GM12878 (cell line): Measurements from ENCODE around the gene MCRIP2. TPM values are rescaled to one million over a fixed set of nuclear protein-coding genes. Genes with fewer than 3 reads are reported as not detected.

Experiments used
- ATAC-seq: fragments of 200-7000 bp; cut with Tn5 transposase; 3 replicates; pipeline ENCODE4 v1.9.1; 2020; ENCODE audit warnings: mild to moderate bottlenecking, moderate library complexity
- BruUV-seq: library from RNA; stranded (reverse); fragments of 400-500 nt; replicated peaks from 2 replicates; lab custom pipeline; 2021; lab: Mats Ljungman, UMichigan
- CTCF ChIA-PET: fragments of 300-600 bp; sonication (Branson Sonifier 250); formaldehyde crosslinking; extraction: SDS; loops from one replicate; lab custom pipeline; 2021; ENCODE audit warnings: inconsistent platforms; lab: Yijun Ruan, JAX
- POLR2A ChIA-PET: fragments of 350-600 bp; formaldehyde crosslinking; extraction: SDS; loops from one replicate; lab custom pipeline; 2021; ENCODE audit warnings: inconsistent platforms; lab: Charles Lee
- RAD21 ChIA-PET: fragments of 300-600 bp; sonication (Branson Sonifier 250); formaldehyde crosslinking; loops from one replicate; lab custom pipeline; 2023; ENCODE audit warnings: antibody characterized with exemption; ENCODE audit not compliant: unreplicated experiment; lab: Charles Lee
- SMC1A ChIA-PET: fragments of 300-600 bp; sonication (Branson Sonifier 250); formaldehyde crosslinking; loops from one replicate; lab custom pipeline; 2023; ENCODE audit not compliant: unreplicated experiment, uncharacterized antibody; lab: Charles Lee
- DNase-seq: peaks from one replicate; pipeline ENCODE4 v3.0.0-alpha.2; 2011; ENCODE audit warnings: low read depth, low spot score
- FAIRE-seq: peaks from 3 replicates; lab custom pipeline; 2011; peaks lifted over from hg19 to GRCh38; lab: Jason Lieb, UNC
- H2AFZ ChIP-seq: 2 replicates; pipeline ENCODE4 v1.6.0; 2011; ENCODE audit warnings: low read depth, low read length, control low read depth; ENCODE audit not compliant: control insufficient read depth
- H3K27ac ChIP-seq: 2 replicates; pipeline ENCODE4 v1.5.1; 2011; ENCODE audit warnings: control low read depth; ENCODE audit not compliant: control insufficient read depth, insufficient read depth
- H3K27me3 ChIP-seq, 2 experiments: replicated peaks in 1 of 2; 2 replicates each; pipeline versions ENCODE4 v1.6.0 to v1.6.1; 2011; ENCODE audit warnings: low read length in 1 of 2; ENCODE audit not compliant: control insufficient read depth in 2 of 2, insufficient read depth in 2 of 2
- H3K36me3 ChIP-seq, 2 experiments: 2 replicates each; pipeline ENCODE4 v1.5.1; 2011; ENCODE audit warnings: low read length in 1 of 2; ENCODE audit not compliant: control insufficient read depth in 2 of 2, insufficient read depth in 2 of 2
- H3K4me1 ChIP-seq: 2 replicates; pipeline ENCODE4 v1.6.1; 2011; ENCODE audit warnings: mild to moderate bottlenecking, low read length, moderate library complexity, mixed read lengths; ENCODE audit not compliant: control insufficient read depth, insufficient read depth
- H3K4me2 ChIP-seq: 2 replicates; pipeline ENCODE4 v1.6.0; 2011; ENCODE audit warnings: control low read depth; ENCODE audit not compliant: control insufficient read depth, insufficient read depth
- H3K4me3 ChIP-seq: fragments of 200-600 bp; sonication (generic); 2 replicates; pipeline ENCODE4 v1.5.1; 2016
- H3K79me2 ChIP-seq: 2 replicates; pipeline ENCODE4 v1.6.0; 2011; ENCODE audit warnings: low read length; ENCODE audit not compliant: control insufficient read depth, insufficient read depth
- H3K9ac ChIP-seq: 2 replicates; pipeline ENCODE4 v1.8.0; 2011; ENCODE audit warnings: low read length, control low read depth, mixed read lengths; ENCODE audit not compliant: control insufficient read depth, insufficient read depth
- H3K9me3 ChIP-seq: replicated peaks from 3 replicates; pipeline ENCODE4 v1.5.1; 2011; ENCODE audit warnings: mild to moderate bottlenecking, low read length; ENCODE audit not compliant: control insufficient read depth, insufficient read depth
- H4K20me1 ChIP-seq: 2 replicates; pipeline ENCODE4 v1.6.0; 2011; ENCODE audit not compliant: control insufficient read depth, insufficient read depth
- CUX1 ChIP-seq: IDR thresholded peaks from 2 replicates; pipeline ENCODE4 v1.6.1; 2012; ENCODE audit warnings: improper control_type of control experiment, low read depth, low read length; ENCODE audit not compliant: insufficient replicate concordance
- GATAD2B ChIP-seq: fragments of 450-650 bp; conservative IDR thresholded peaks from 2 replicates; pipeline ENCODE4 v1.6.1; 2017; ENCODE audit warnings: low read depth, mild to moderate bottlenecking, moderate library complexity
- HSF1 ChIP-seq: fragments of 150-350 bp; IDR thresholded peaks from 2 replicates; pipeline ENCODE4 v1.6.1; 2014; ENCODE audit warnings: mild to moderate bottlenecking, low read depth, low read length
- KAT2A ChIP-seq: conservative IDR thresholded peaks from 2 replicates; pipeline ENCODE4 v1.6.1; 2011; ENCODE audit warnings: low read depth, low read length; ENCODE audit not compliant: control insufficient read depth
- NFIC ChIP-seq: IDR thresholded peaks from 2 replicates; pipeline ENCODE4 v1.6.1; 2012; ENCODE audit warnings: low read depth, mild to moderate bottlenecking, inconsistent platforms, low read length, moderate library complexity
- PAX8 ChIP-seq: fragments of 450-650 bp; IDR thresholded peaks from 2 replicates; pipeline ENCODE4 v1.6.1; 2017; ENCODE audit warnings: mild to moderate bottlenecking, moderate library complexity
- RBBP5 ChIP-seq: fragments of 200-600 bp; sonication (generic); conservative IDR thresholded peaks from 2 replicates; pipeline ENCODE4 v1.6.1; 2016
- RUNX3 ChIP-seq: IDR thresholded peaks from 2 replicates; pipeline ENCODE4 v1.6.1; 2012; ENCODE audit warnings: low read length, inconsistent platforms
- SRF ChIP-seq, 2 experiments: IDR thresholded peaks; 2 replicates each; pipeline ENCODE4 v1.6.1; 2011; ENCODE audit warnings: low read depth in 2 of 2, low read length in 2 of 2, mild to moderate bottlenecking in 1 of 2, moderate library complexity in 1 of 2
- TCF3 ChIP-seq: IDR thresholded peaks from 2 replicates; pipeline ENCODE4 v1.6.1; 2012; ENCODE audit warnings: low read depth, mild to moderate bottlenecking, low read length, borderline replicate concordance; ENCODE audit not compliant: insufficient read depth
- ZBED1 ChIP-seq: IDR thresholded peaks from 2 replicates; pipeline ENCODE4 v1.6.1; 2016; ENCODE audit warnings: borderline replicate concordance
- ZNF217 ChIP-seq: fragments of 450-650 bp; IDR thresholded peaks from 2 replicates; pipeline ENCODE4 v1.6.1; 2017; ENCODE audit warnings: antibody characterized with exemption, mild to moderate bottlenecking
- ZNF384 ChIP-seq: IDR thresholded peaks from 2 replicates; pipeline ENCODE4 v1.6.1; 2012; ENCODE audit warnings: low read depth, mild to moderate bottlenecking, low read length, improper control_type of control experiment, borderline replicate concordance
- ZNF687 ChIP-seq: fragments of 450-650 bp; IDR thresholded peaks from 2 replicates; pipeline ENCODE4 v1.6.1; 2017; ENCODE audit warnings: mild to moderate bottlenecking, moderate library complexity
- ZSCAN29 ChIP-seq: fragments of 450-650 bp; IDR thresholded peaks from 2 replicates; pipeline ENCODE4 v1.6.1; 2017; ENCODE audit warnings: mild to moderate bottlenecking, moderate library complexity
- WGBS: methylation state at CpG from one replicate; pipeline ENCODE4 v1.1.6; 2016; ENCODE audit warnings: low lambda C conversion rate; ENCODE audit not compliant: insufficient replicate concordance, insufficient coverage; ENCODE audit errors: missing lambda C conversion rate; 5-methylcytosine and 5-hydroxymethylcytosine counted together
- in situ Hi-C: fragments of 300-500 bp; cut with MboI; formaldehyde crosslinking; loops from 9 replicates; pipeline ENCODE4 v1.14.3; 2018; ENCODE audit warnings: mixed read lengths
- intact Hi-C: fragments of 100-400 bp; cut with micrococcal nuclease; formaldehyde crosslinking; loops from one replicate; pipeline ENCODE4 v1.14.2; 2022; ENCODE audit not compliant: unreplicated experiment
- polyA plus RNA-seq, 11 experiments: library from polyadenylated mRNA; depleted of rRNA in 4 of 11; unstranded in 6 of 11; stranded (reverse) in 5 of 11; fragments of >200 nt; fragmentation: Nextera tagmentation in 4 of 11; fragmentation: Illumina TruSeq in 1 of 11; extraction: Ambion mirVana in 4 of 11; extraction: Trizol in 1 of 11; gene quantifications; 1 replicate in 1 of 11; 2 replicates in 10 of 11; pipeline versions ENCODE4 v1.2.1 to v1.2.3, GENCODE V29; 2011 to 2016; ENCODE audit warnings: inconsistent platforms in 2 of 11, missing spikeins in 2 of 11, low read depth in 1 of 11
- total RNA-seq, 4 experiments: library from RNA; depleted of rRNA in 3 of 4; stranded (reverse); fragments of >200 nt in 3 of 4; fragmentation: Illumina TruSeq in 1 of 4; extraction: Trizol in 1 of 4; gene quantifications; 2 replicates each; pipeline versions ENCODE4 v1.2.1 to v1.2.3, GENCODE V29; 2013 to 2021

The MCRIP2 gene
- total and polyA plus RNA-seq, 10 of the 15 experiments (the other 5 are each of a cell fraction or from before 2014, with no cell fraction given) = 0.19 to 93.1 (median 57.9) TPM

GRCh38 chr16:630815-631405 lies 10.7 kb upstream of the MCRIP2 start, which contains the start of gene WFIKKN1:
Gene WFIKKN1 (plus strand): TSS chr16:630985. CDS start chr16:631254, 269 bp downstream.
- intact Hi-C loops = no loop called here
- ChIA-PET POLR2A (no interaction called here), RAD21 (no interaction called here), CTCF (no interaction called here), SMC1A (no interaction called here)
- Histone ChIP-seq H3K9ac (no peak within 1 kb of the TSS), H4K20me1 (no peaks in the 10 kb centered on the region), H3K9me3 (no peaks in the 10 kb centered on the region), H3K4me1 (no peaks in the 10 kb centered on the region; the same call in 1 of the 2 replicates), H3K27me3 (no peaks in the 10 kb centered on the region), H3K4me2 (no peak within 1 kb of the TSS), H3K27ac (no peak within 1 kb of the TSS), H3K36me3 (peaks cover 0 to 4% of the 10 kb centered on the region in 2 experiments; a peak in 3 of 4 replicates), H2AFZ (no peak within 1 kb of the TSS), H3K79me2 (peaks cover 12% of the 10 kb centered on the region), H3K4me3 (no peak within 1 kb of the TSS)
- DNase-seq (no peak), ATAC-seq (no peak; the same call in 2 of the 3 replicates), FAIRE-seq (no peak)
- 9% methylated on average over 19 of the region's 23 CpGs for WGBS
- in situ Hi-C loops = no loop called here
- BruUV-seq = no TSS peak
- TF ChIP-seq NFIC (no peak), ZSCAN29 (no peak), ZNF217 (no peak), KAT2A (no peak), ZBED1 (no peak), ZNF384 (no peak), PAX8 (no peak), RBBP5 (no peak), GATAD2B (no peak), HSF1 (no peak), ZNF687 (no peak), TCF3 (no peak), SRF (IDR thresholded peaks at IDR 0.05; ENCODE audit: low read depth in 2 of 2, low read length in 2 of 2) (no peak), CUX1 (no peak), RUNX3 (no peak)
